ENCODE measurements around the gene CDK11A. TPM values are rescaled to one million over a fixed set of nuclear protein-coding genes. Genes with fewer than 3 reads are reported as not detected.

The CDK11A gene
- total RNA-seq, 1 experiment from 2014 or later = 43.8 TPM

GRCh38 chr1:1761504-1762376 lies 37.6 kb upstream of the CDK11A start:
- intact Hi-C loops (cut with micrococcal nuclease) = no loop called here
- Mint-ChIP-seq H3K4me3 (ENCODE audit: unreplicated experiment) (no peak overlapping the region), H3K36me3 (ENCODE audit: insufficient read depth, unreplicated experiment) (peaks cover 95% of the 10 kb centered on the region), H3K27me3 (ENCODE audit: insufficient read depth, unreplicated experiment) (no peaks in the 10 kb centered on the region), H3K9me3 (ENCODE audit: unreplicated experiment) (no peaks in the 10 kb centered on the region), H3K4me1 (ENCODE audit: insufficient read depth, unreplicated experiment) (peaks cover 43% of the 10 kb centered on the region), H3K27ac (ENCODE audit: low read depth, unreplicated experiment) (peak overlapping the region; percentile 87)
- POLR2A ChIA-PET = interaction anchor here (0.8 kb wide), 1 partner anchor 146 kb away, joined by 3 read pairs; no protein-coding TSS in a partner anchor
- CTCF ChIA-PET = no interaction called here
- TF ChIP-seq CTCF (IDR thresholded peaks at IDR 0.05; ENCODE audit: unreplicated experiment) = no peak
- BruUV-seq (replicated peaks) = no TSS peak
- no peak for DNase-seq (ENCODE audit: unreplicated experiment)

- no peak overlapping the region for H3K4me3 Mint-ChIP-seq (ENCODE audit: unreplicated experiment)
- H3K27me3 Mint-ChIP-seq (ENCODE audit: insufficient read depth, unreplicated experiment) = no peaks in the 10 kb centered on the region
- no peak overlapping the region for H3K27ac Mint-ChIP-seq (ENCODE audit: low read depth, unreplicated experiment)
- CTCF ChIA-PET = interaction anchor here (0.6 kb wide), 1 partner anchor 91 kb away, joined by 3 read pairs; no protein-coding TSS in a partner anchor
- POLR2A ChIA-PET = interaction anchor here (1.1 kb wide), 1 partner anchor 19 kb away, joined by 3 read pairs; no protein-coding TSS in a partner anchor
- intact Hi-C loops (cut with micrococcal nuclease) = no loop called here
- no TSS peak for BruUV-seq (replicated peaks)
- H3K4me1 Mint-ChIP-seq (ENCODE audit: insufficient read depth, unreplicated experiment) = peaks cover 43% of the 10 kb centered on the region
- peaks cover 91% of the 10 kb centered on the region for H3K36me3 Mint-ChIP-seq (ENCODE audit: insufficient read depth, unreplicated experiment)
- H3K9me3 Mint-ChIP-seq (ENCODE audit: unreplicated experiment) = no peaks in the 10 kb centered on the region
- no peak for DNase-seq (ENCODE audit: unreplicated experiment)
- no peak for TF ChIP-seq CTCF (IDR thresholded peaks at IDR 0.05; ENCODE audit: unreplicated experiment)
These were observed 36.6 kb upstream of the CDK11A start for GRCh38 chr1:1760715-1761114.

GRCh38 chr1:1760345-1760650 lies 36.1 kb upstream of the CDK11A start:
- CTCF ChIA-PET = no interaction called here

More at GRCh38 chr1:1760345-1760650, 36.1 kb upstream of the CDK11A start:
- peaks cover 91% of the 10 kb centered on the region for H3K36me3 Mint-ChIP-seq (ENCODE audit: insufficient read depth, unreplicated experiment)
- no peaks in the 10 kb centered on the region for H3K27me3 Mint-ChIP-seq (ENCODE audit: insufficient read depth, unreplicated experiment)
- POLR2A ChIA-PET = interaction anchor here (1.1 kb wide), 1 partner anchor 20 kb away, joined by 3 read pairs; no protein-coding TSS in a partner anchor
- DNase-seq (ENCODE audit: unreplicated experiment) = no peak
- TF ChIP-seq CTCF (IDR thresholded peaks at IDR 0.05; ENCODE audit: unreplicated experiment) = no peak
- no peak overlapping the region for H3K4me3 Mint-ChIP-seq (ENCODE audit: unreplicated experiment)
- no peak overlapping the region for H3K27ac Mint-ChIP-seq (ENCODE audit: low read depth, unreplicated experiment)
- H3K4me1 Mint-ChIP-seq (ENCODE audit: insufficient read depth, unreplicated experiment) = peaks cover 43% of the 10 kb centered on the region
- no peaks in the 10 kb centered on the region for H3K9me3 Mint-ChIP-seq (ENCODE audit: unreplicated experiment)
- no TSS peak for BruUV-seq (replicated peaks)
- intact Hi-C loops (cut with micrococcal nuclease) = no loop called here

Measured in MCF 10A (cell line).